ENCODE data around the gene STRN3.

STRN3 gene

DNA sequence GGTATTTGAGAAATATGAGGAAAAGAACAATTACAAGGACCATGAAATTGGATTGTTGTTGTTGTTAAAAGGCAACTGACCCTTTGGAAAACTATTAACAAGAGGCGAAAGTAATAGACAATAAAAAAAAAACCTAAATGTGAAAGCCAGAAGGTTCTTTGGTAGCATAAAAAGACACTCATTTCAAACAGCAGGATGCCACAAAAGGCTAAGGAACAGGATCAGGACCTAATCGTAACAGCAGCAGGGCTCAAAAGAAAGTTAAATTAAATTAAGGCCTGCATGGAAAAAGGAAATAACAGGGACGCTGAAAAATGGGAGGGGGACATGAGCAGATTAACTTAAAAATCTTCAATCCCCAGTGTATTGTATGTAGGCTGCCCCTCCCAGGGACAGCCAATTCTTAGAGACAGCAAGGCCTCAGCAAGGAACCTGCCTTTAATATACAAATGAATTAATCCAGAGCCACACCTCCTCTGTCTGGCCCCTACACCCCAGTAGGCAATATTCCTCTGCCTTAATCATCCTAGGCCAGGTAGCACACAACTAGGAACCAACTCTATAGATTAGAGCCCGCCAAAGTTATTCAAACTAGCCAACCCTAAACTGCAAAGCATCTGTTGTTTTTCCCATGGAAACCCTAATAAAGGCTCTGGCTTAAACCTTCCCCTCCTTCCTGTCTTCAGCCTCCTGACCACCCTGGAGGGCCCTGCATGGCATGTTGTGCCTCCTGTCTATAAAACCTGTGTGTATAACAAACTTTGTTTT lies 29.1 kb downstream of the STRN3 start:
- TF ChIP-seq OSR1 (CRISPR knock-in tag; IDR thresholded peaks at IDR 0.05) (no peak), ZNF565 (CRISPR knock-in tag; conservative IDR thresholded peaks at IDR 0.05; ENCODE audit: low read depth) (no peak), ZFP30 (CRISPR knock-in tag; IDR thresholded peaks at IDR 0.05) (no peak), PPARA (CRISPR knock-in tag; IDR thresholded peaks at IDR 0.05; ENCODE audit: borderline replicate concordance) (no peak), RARB (CRISPR knock-in tag; IDR thresholded peaks at IDR 0.05) (no peak), ZFP3 (CRISPR knock-in tag; IDR thresholded peaks at IDR 0.05) (no peak), ZC3H10 (CRISPR knock-in tag; IDR thresholded peaks at IDR 0.05) (no peak), ZNF8 (CRISPR knock-in tag; IDR thresholded peaks at IDR 0.05) (no peak)
- no peak for ATAC-seq

DNA sequence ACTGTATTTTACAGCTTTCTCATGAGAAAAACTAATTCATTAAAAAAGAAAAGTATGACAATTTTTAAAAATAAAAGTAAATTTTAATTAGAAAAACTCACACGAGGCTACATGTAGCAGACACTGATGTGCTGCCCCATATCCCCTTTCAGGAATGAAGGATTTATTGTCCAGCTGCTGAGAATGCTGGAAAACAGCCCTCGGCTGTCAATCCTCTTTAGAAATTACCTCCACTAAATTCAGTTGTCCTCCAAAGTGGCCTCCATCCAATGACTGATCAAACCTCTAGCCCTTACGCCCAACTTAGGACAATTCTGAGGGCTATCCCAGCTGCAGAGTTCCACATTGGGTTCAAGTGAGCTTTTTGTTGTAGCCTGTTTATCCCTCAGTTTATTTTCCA lies 30.5 kb downstream of the STRN3 start:
- TF ChIP-seq BACH2 (CRISPR knock-in tag; IDR thresholded peaks at IDR 0.05; ENCODE audit: borderline replicate concordance), result no peak
- no peak for TF ChIP-seq ARNTL (CRISPR knock-in tag; IDR thresholded peaks at IDR 0.05; ENCODE audit: borderline replicate concordance, low read depth)
- TF ChIP-seq, protein P1, sequence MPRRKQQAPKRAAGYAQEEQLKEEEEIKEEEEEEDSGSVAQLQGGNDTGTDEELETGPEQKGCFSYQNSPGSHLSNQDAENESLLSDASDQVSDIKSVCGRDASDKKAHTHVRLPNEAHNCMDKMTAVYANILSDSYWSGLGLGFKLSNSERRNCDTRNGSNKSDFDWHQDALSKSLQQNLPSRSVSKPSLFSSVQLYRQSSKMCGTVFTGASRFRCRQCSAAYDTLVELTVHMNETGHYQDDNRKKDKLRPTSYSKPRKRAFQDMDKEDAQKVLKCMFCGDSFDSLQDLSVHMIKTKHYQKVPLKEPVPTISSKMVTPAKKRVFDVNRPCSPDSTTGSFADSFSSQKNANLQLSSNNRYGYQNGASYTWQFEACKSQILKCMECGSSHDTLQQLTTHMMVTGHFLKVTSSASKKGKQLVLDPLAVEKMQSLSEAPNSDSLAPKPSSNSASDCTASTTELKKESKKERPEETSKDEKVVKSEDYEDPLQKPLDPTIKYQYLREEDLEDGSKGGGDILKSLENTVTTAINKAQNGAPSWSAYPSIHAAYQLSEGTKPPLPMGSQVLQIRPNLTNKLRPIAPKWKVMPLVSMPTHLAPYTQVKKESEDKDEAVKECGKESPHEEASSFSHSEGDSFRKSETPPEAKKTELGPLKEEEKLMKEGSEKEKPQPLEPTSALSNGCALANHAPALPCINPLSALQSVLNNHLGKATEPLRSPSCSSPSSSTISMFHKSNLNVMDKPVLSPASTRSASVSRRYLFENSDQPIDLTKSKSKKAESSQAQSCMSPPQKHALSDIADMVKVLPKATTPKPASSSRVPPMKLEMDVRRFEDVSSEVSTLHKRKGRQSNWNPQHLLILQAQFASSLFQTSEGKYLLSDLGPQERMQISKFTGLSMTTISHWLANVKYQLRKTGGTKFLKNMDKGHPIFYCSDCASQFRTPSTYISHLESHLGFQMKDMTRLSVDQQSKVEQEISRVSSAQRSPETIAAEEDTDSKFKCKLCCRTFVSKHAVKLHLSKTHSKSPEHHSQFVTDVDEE (CRISPR knock-in tag; IDR thresholded peaks at IDR 0.05), result no peak
- no peak for TF ChIP-seq CSDC2 (CRISPR knock-in tag; IDR thresholded peaks at IDR 0.05)
- no peak for TF ChIP-seq ZC3H10 (CRISPR knock-in tag; IDR thresholded peaks at IDR 0.05)
- TF ChIP-seq, protein P2, sequence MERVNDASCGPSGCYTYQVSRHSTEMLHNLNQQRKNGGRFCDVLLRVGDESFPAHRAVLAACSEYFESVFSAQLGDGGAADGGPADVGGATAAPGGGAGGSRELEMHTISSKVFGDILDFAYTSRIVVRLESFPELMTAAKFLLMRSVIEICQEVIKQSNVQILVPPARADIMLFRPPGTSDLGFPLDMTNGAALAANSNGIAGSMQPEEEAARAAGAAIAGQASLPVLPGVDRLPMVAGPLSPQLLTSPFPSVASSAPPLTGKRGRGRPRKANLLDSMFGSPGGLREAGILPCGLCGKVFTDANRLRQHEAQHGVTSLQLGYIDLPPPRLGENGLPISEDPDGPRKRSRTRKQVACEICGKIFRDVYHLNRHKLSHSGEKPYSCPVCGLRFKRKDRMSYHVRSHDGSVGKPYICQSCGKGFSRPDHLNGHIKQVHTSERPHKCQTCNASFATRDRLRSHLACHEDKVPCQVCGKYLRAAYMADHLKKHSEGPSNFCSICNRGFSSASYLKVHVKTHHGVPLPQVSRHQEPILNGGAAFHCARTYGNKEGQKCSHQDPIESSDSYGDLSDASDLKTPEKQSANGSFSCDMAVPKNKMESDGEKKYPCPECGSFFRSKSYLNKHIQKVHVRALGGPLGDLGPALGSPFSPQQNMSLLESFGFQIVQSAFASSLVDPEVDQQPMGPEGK (CRISPR knock-in tag; IDR thresholded peaks at IDR 0.05; ENCODE audit: borderline replicate concordance), result no peak
- TF ChIP-seq, protein P3, sequence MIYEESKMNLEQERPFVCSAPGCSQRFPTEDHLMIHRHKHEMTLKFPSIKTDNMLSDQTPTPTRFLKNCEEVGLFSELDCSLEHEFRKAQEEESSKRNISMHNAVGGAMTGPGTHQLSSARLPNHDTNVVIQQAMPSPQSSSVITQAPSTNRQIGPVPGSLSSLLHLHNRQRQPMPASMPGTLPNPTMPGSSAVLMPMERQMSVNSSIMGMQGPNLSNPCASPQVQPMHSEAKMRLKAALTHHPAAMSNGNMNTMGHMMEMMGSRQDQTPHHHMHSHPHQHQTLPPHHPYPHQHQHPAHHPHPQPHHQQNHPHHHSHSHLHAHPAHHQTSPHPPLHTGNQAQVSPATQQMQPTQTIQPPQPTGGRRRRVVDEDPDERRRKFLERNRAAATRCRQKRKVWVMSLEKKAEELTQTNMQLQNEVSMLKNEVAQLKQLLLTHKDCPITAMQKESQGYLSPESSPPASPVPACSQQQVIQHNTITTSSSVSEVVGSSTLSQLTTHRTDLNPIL (CRISPR knock-in tag; IDR thresholded peaks at IDR 0.05; ENCODE audit: low read depth), result no peak
- TF ChIP-seq ZFP3 (CRISPR knock-in tag; IDR thresholded peaks at IDR 0.05), result no peak
- no peak for TF ChIP-seq ISL1 (CRISPR knock-in tag; IDR thresholded peaks at IDR 0.05)
- no peak for TF ChIP-seq OSR1 (CRISPR knock-in tag; IDR thresholded peaks at IDR 0.05)
- no peak for TF ChIP-seq TOX (CRISPR knock-in tag; IDR thresholded peaks at IDR 0.05; ENCODE audit: borderline replicate concordance)
- TF ChIP-seq GLIS3 (CRISPR knock-in tag; IDR thresholded peaks at IDR 0.05), result no peak
- TF ChIP-seq ZNF70 (CRISPR knock-in tag; IDR thresholded peaks at IDR 0.05), result no peak
- TF ChIP-seq SNAI2 (CRISPR knock-in tag; IDR thresholded peaks at IDR 0.05), result no peak
- no peak for TF ChIP-seq ZFP30 (CRISPR knock-in tag; IDR thresholded peaks at IDR 0.05)
- TF ChIP-seq ESRRG (CRISPR knock-in tag; IDR thresholded peaks at IDR 0.05), result no peak
- TF ChIP-seq, protein P4, sequence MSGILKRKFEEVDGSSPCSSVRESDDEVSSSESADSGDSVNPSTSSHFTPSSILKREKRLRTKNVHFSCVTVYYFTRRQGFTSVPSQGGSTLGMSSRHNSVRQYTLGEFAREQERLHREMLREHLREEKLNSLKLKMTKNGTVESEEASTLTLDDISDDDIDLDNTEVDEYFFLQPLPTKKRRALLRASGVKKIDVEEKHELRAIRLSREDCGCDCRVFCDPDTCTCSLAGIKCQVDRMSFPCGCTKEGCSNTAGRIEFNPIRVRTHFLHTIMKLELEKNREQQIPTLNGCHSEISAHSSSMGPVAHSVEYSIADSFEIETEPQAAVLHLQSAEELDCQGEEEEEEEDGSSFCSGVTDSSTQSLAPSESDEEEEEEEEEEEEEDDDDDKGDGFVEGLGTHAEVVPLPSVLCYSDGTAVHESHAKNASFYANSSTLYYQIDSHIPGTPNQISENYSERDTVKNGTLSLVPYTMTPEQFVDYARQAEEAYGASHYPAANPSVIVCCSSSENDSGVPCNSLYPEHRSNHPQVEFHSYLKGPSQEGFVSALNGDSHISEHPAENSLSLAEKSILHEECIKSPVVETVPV (CRISPR knock-in tag; IDR thresholded peaks at IDR 0.05), result no peak
- ATAC-seq, result peak; percentile 31; the same call in 2 of the 3 replicates

DNA sequence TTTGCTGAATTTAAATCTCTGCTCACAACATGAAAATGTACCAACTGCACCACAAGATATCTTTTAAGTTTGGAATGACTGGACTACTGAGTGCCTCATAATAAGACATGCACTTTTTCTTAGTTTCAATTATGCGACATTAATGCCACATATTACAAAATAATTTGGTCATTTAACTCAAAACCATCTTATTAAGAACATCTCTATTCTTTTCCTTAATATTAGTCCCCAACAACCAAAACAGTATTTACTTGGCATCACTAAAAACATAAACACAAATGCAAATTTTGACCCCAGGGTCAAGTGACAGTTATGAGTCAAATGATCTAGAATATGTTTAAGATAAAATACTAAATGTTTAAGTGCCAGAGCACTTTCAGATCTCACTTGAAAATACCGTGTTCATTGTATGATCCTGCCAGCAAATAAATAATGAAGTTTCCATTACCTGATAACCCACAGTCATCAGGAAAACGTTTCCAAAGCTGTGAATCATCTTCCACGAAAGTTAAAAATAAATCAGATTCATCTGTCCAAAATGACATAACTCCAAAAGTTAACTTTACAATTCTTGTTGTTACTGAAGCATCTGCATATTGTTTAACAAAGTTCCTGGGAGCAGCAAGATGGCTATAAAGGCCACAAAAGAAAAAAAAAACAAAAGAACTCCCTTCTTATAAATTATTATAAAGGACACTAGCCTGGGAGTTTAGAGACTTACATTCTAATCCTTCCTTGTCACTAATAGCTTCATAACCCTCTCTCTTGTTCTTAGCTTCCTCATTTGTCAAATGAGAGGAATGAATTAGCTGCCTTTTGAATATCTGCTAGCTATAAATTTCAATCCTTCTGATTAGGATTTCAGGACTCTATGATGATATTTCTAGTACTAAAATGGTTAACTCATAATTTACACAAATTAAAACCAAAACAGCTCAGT lies 31.2 kb downstream of the STRN3 start:
- TF ChIP-seq ISL1 (CRISPR knock-in tag; IDR thresholded peaks at IDR 0.05) (peak; percentile 75), RARB (CRISPR knock-in tag; IDR thresholded peaks at IDR 0.05) (no peak)
- ATAC-seq, result peak; percentile 70

Data from SK-N-SH treated with all-trans-retinoic acid at 6 μM for 48 hours (cell line).